Lung (tissue), 12 donors: ENCODE measurements around the gene SCRN1. TPM values are rescaled to one million over a fixed set of nuclear protein-coding genes. Genes with fewer than 3 reads are reported as not detected.

Experiments used
- ATAC-seq: fragments of 200-7000 bp; cut with Tn5 transposase; one replicate; pipeline ENCODE4 v1.9.1; 2020; ENCODE audit warnings: moderate number of reproducible peaks; ENCODE audit not compliant: insufficient read depth, low FRiP score
- DNase-seq, 3 donors: peaks; one replicate each; pipeline ENCODE4 v3.0.0-alpha.2; 2013 to 2017
- H3K27ac ChIP-seq, 2 donors: one replicate each; pipeline ENCODE4 v1.5.1; 2013; ENCODE audit warnings: mild to moderate bottlenecking in 2 of 2, moderate library complexity in 2 of 2, control low read depth in 1 of 2, inconsistent platforms in 1 of 2, low read depth in 1 of 2, low read length in 1 of 2
- H3K27me3 ChIP-seq, 3 donors: one replicate each; pipeline ENCODE4 v1.5.1; 2013; ENCODE audit warnings: low read length in 2 of 3; ENCODE audit not compliant: control insufficient read depth in 3 of 3, insufficient read depth in 3 of 3
- H3K36me3 ChIP-seq, 4 donors: one replicate each; pipeline ENCODE4 v1.5.1; 2013; ENCODE audit warnings: low read length in 4 of 4, mild to moderate bottlenecking in 1 of 4, moderate library complexity in 1 of 4; ENCODE audit not compliant: control insufficient read depth in 4 of 4, insufficient read depth in 4 of 4
- H3K4me1 ChIP-seq, 5 donors: one replicate each; pipeline ENCODE4 v1.5.1; 2013; ENCODE audit warnings: low read length in 5 of 5, mild to moderate bottlenecking in 2 of 5, moderate library complexity in 1 of 5; ENCODE audit not compliant: control insufficient read depth in 5 of 5, insufficient read depth in 5 of 5
- H3K4me3 ChIP-seq: one replicate; pipeline ENCODE4 v1.5.1; 2013; ENCODE audit warnings: mild to moderate bottlenecking, control low read depth, moderate library complexity
- H3K9ac ChIP-seq, 2 donors: one replicate each; pipeline ENCODE4 v1.5.1; 2013; ENCODE audit warnings: low read length in 2 of 2, control low read depth in 1 of 2; ENCODE audit not compliant: insufficient read depth in 1 of 2
- H3K9me3 ChIP-seq, 4 donors: one replicate each; pipeline ENCODE4 v1.5.1; 2013; ENCODE audit warnings: low read length in 3 of 4, mild to moderate bottlenecking in 1 of 4, moderate library complexity in 1 of 4; ENCODE audit not compliant: control insufficient read depth in 4 of 4, insufficient read depth in 3 of 4
- WGBS, 2 donors: extraction: QIAGEN DNeasy Blood & Tissue Kit; methylation state at CpG; one replicate each; pipeline ENCODE4 v1.1.7; 2013; 5-methylcytosine and 5-hydroxymethylcytosine counted together
- polyA plus RNA-seq, 2 donors: library from polyadenylated mRNA; stranded (reverse); fragments of 200-250 nt; gene quantifications; one replicate each; pipeline ENCODE4 v1.2.1, GENCODE V29; 2013
- total RNA-seq, 2 donors: library from RNA; depleted of rRNA in 1 of 2; stranded (reverse); fragments of >200 nt in 1 of 2; gene quantifications; one replicate each; pipeline ENCODE4 v1.2.1, GENCODE V29; 2014 to 2021
- TF ChIP-seq, protein P1 (sequence below): IDR thresholded peaks from 2 replicates; pipeline ENCODE4 v1.5.1; 2012; ENCODE audit warnings: mild to moderate bottlenecking; ENCODE audit errors: control extremely low read depth, extremely low read depth
- donor health status: control.
- donor health status: control.
- donor health status: Bipolar disorder and iron deficiency.
- donor health status: healthy.
- donor health status: DM: yes; HTN: yes; CAD: no.

SCRN1 gene
- total and polyA plus RNA-seq, 4 donors, result 5.5 to 32.3 (median 20.2) TPM

DNA sequence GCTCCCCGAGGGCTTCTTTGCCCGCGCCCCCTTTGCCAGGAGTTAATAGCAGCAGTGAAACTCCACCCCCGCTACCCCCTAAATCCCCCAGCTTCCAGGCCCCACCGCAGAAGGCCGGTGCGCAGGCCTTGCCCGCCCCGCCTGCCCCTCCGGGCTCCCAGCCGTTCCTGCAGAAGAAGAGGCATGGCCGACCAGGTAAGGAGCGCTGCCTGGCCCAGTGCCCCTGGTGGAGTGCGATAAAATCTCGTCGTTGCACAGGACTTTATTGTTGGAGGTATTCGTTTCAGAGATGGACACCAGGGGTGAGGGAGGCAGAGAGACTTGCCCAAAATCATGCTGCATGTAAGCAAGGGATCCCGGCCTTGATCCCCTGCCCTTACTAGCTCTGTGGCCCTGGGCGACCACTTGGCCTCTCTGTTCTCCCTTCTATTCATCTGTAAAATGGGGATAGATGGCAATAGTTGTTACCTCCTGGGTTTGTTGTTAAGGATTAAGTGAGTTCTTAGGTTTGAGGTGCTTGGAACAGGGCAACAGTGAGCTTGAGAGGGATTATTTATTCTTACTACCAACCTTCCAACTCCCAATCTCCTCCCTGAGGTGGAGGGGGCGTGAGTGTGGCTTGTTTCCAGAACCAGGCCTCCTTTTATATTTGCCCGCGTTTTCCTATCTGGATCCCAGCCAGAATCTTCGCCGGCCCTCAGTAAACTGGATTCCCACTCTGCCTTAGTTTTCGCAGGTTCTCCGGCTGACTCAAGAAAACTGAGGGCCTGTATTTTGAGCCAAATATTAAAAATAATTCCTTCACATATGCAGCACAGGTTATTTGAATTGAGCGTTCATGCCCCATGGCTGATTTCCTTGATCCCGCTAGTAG is 105.0 kb downstream of the SCRN1 start:
- Histone ChIP-seq H3K27me3 (no peaks in the 10 kb centered on the region), H3K4me3 (no peak overlapping the region), H3K4me1 (peaks cover 0 to 9% (median 0%) of the 10 kb centered on the region in 5 donors), H3K9me3 (no peaks in the 10 kb centered on the region), H3K9ac (no peak overlapping the region), H3K27ac (no peak overlapping the region), H3K36me3 (no peaks in the 10 kb centered on the region)
- ATAC-seq, result peak; percentile 3
- DNase-seq, result peak; percentile 68 to 76 (median 71)
- WGBS, 2 donors, result 40 to 43% methylated on average over 28 of the region's 28 CpGs
- TF ChIP-seq, protein P1, sequence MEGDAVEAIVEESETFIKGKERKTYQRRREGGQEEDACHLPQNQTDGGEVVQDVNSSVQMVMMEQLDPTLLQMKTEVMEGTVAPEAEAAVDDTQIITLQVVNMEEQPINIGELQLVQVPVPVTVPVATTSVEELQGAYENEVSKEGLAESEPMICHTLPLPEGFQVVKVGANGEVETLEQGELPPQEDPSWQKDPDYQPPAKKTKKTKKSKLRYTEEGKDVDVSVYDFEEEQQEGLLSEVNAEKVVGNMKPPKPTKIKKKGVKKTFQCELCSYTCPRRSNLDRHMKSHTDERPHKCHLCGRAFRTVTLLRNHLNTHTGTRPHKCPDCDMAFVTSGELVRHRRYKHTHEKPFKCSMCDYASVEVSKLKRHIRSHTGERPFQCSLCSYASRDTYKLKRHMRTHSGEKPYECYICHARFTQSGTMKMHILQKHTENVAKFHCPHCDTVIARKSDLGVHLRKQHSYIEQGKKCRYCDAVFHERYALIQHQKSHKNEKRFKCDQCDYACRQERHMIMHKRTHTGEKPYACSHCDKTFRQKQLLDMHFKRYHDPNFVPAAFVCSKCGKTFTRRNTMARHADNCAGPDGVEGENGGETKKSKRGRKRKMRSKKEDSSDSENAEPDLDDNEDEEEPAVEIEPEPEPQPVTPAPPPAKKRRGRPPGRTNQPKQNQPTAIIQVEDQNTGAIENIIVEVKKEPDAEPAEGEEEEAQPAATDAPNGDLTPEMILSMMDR, result no peak

DNA sequence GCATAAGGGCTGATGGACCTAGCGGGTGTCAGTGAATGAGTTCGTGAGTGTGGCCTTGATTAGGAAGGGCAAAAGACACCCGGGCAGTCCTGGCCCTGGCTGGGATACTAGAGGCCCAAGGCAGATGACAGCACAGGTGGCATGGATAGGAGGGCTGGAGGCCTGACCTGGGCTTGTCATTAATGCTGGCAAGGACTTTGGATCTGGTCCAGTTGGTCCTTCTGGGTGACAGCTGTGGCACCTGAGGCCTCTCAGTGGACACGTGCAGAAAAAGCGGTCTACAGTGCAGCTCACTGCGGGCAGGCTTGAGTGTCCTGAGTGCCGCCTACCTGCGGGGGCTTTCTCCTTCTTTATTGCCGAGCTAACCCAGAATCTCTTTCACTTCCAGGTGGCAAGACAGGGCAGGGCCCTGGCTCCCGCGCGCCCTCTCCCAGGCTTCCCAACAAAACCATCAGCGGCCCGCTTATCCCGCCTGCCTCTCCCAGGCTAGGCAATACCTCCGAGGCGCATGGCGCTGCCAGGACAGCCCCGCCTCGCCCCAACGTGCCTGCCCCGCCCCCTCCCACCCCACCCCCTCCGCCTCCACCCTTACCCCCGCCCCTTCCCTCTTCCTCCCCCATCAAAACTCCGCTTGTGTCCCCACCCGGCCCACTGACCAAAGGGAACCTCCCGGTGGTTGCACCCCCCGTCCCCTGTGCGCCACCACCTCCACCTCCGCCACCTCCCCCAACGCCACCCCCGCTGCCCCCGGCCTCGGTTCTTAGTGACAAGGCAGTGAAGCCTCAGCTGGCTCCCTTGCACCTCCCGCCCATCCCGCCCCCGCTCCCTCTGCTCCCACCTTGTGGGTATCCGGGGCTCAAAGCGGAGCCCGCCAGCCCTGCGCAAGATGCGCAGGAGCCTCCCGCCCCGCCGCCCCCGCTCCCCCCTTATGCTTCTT is 105.9 kb downstream of the SCRN1 start:
- no peaks in the 10 kb centered on the region for H3K36me3 ChIP-seq
- H3K9me3 ChIP-seq, result no peaks in the 10 kb centered on the region
- peaks cover 0 to 9% (median 0%) of the 10 kb centered on the region in 5 donors for H3K4me1 ChIP-seq
- TF ChIP-seq, protein P1, result no peak
- ATAC-seq (peak; percentile 71), DNase-seq (peak in 1 of 3 donors; percentile 39)
- H3K4me3 ChIP-seq, result no peak overlapping the region
- no peak overlapping the region for H3K27ac ChIP-seq
- no peaks in the 10 kb centered on the region for H3K27me3 ChIP-seq
- WGBS, 2 donors, result 26 to 29% methylated on average over 42 to 46 of the region's 46 CpGs
- no peak overlapping the region for H3K9ac ChIP-seq

- 93 to 98% methylated on average over 1 of the region's 1 CpG for WGBS, 2 donors
- no peaks in the 10 kb centered on the region for H3K9me3 ChIP-seq
- ATAC-seq (no peak), DNase-seq (no peak)
- no peaks in the 10 kb centered on the region for H3K36me3 ChIP-seq
- peaks cover 0 to 9% (median 0%) of the 10 kb centered on the region in 5 donors for H3K4me1 ChIP-seq
- no peaks in the 10 kb centered on the region for H3K27me3 ChIP-seq
- H3K27ac ChIP-seq, result no peak overlapping the region
- H3K9ac ChIP-seq, result no peak overlapping the region
- TF ChIP-seq, protein P1, result no peak
- no peak overlapping the region for H3K4me3 ChIP-seq
Measured at GRCh38 chr7:29882481-29882880, 107.1 kb downstream of the SCRN1 start.
